CD4-positive, alpha-beta T cell treated with Interleukin-15 for 4 hours (primary cell): Measurements from ENCODE around the gene COG1.
"Not testable (repeated sequence)": the region's sequence is repeated elsewhere in the genome, so short reads cannot be mapped to it uniquely, and the experiment has no call there.

Experiments
- DNase-seq: peaks from one replicate; pipeline ENCODE4 v3.0.0-alpha.2; 2020; ENCODE audit warnings: low spot score

Gene COG1

GRCh38 chr17:73192894-73193701 lies at the start of gene COG1:
COG1 (plus strand) TSS chr17:73193055; CDS start chr17:73193070, 15 bp downstream.
- DNase-seq, result peak; percentile 86

- DNase-seq, result not testable (repeated sequence)
Observed at GRCh38 chr17:73144209-73144608, 48.6 kb upstream of the COG1 start.

GRCh38 chr17:73145641-73146040 lies 47.2 kb upstream of the COG1 start:
- no peak for DNase-seq

- not testable (repeated sequence) for DNase-seq
Observed at GRCh38 chr17:73147791-73148190, 45.1 kb upstream of the COG1 start.

- no peak for DNase-seq
Observed at GRCh38 chr17:73148540-73149334, 44.1 kb upstream of the COG1 start.

GRCh38 chr17:73150622-73151300 lies 42.1 kb upstream of the COG1 start:
- not testable (repeated sequence) for DNase-seq

GRCh38 chr17:73151916-73152632 lies 40.8 kb upstream of the COG1 start:
- DNase-seq, result no peak

- no peak for DNase-seq
Observed at GRCh38 chr17:73155410-73156165, 37.3 kb upstream of the COG1 start.

GRCh38 chr17:73156166-73156840 lies 36.6 kb upstream of the COG1 start:
- peak; percentile 42 for DNase-seq

- DNase-seq, result no peak
Observed at GRCh38 chr17:73156887-73157520, 35.9 kb upstream of the COG1 start.

GRCh38 chr17:73157521-73157890 lies 35.3 kb upstream of the COG1 start:
- no peak for DNase-seq

- DNase-seq, result no peak
Observed at GRCh38 chr17:73158133-73158532, 34.7 kb upstream of the COG1 start.

GRCh38 chr17:73160980-73161630 lies 31.8 kb upstream of the COG1 start:
- DNase-seq, result no peak

GRCh38 chr17:73163043-73163442 lies 29.8 kb upstream of the COG1 start:
- DNase-seq, result no peak

GRCh38 chr17:73165616-73166404 lies 27.0 kb upstream of the COG1 start:
- no peak for DNase-seq

- no peak for DNase-seq
Observed at GRCh38 chr17:73166731-73167581, 25.9 kb upstream of the COG1 start.

GRCh38 chr17:73168667-73169066 lies 24.2 kb upstream of the COG1 start:
- no peak for DNase-seq

- no peak for DNase-seq
Observed at GRCh38 chr17:73170324-73170723, 22.5 kb upstream of the COG1 start.
